ENCODE data around the gene OLA1.

The OLA1 gene

GRCh38 chr2:174180165-174180724 lies 68.1 kb downstream of the OLA1 start:
- no peak for DNase-seq (ENCODE audit: low read depth in 2 of 2)

GRCh38 chr2:174177316-174177890 lies 70.9 kb downstream of the OLA1 start:
- DNase-seq (ENCODE audit: low read depth in 2 of 2), result no peak

- no peak for DNase-seq (ENCODE audit: low read depth in 2 of 2)
Measured at GRCh38 chr2:174176898-174177297, 71.4 kb downstream of the OLA1 start.

- DNase-seq (ENCODE audit: low read depth in 2 of 2), result no peak
Measured at GRCh38 chr2:174174741-174175140, 73.6 kb downstream of the OLA1 start.

GRCh38 chr2:174172802-174173355 lies 75.5 kb downstream of the OLA1 start:
- DNase-seq (ENCODE audit: low read depth in 2 of 2), result no peak

- no peak for DNase-seq (ENCODE audit: low read depth in 2 of 2)
Measured at GRCh38 chr2:174171686-174172445, 76.5 kb downstream of the OLA1 start.

GRCh38 chr2:174169372-174169771 lies 79.0 kb downstream of the OLA1 start:
- no peak for DNase-seq (ENCODE audit: low read depth in 2 of 2)

GRCh38 chr2:174166261-174166660 lies 82.1 kb downstream of the OLA1 start:
- no peak for DNase-seq (ENCODE audit: low read depth in 2 of 2)

- no peak for DNase-seq (ENCODE audit: low read depth in 2 of 2)
Measured at GRCh38 chr2:174161490-174161889, 86.8 kb downstream of the OLA1 start.

- DNase-seq (ENCODE audit: low read depth in 2 of 2), result no peak
Measured at GRCh38 chr2:174158003-174158402, 90.3 kb downstream of the OLA1 start.

GRCh38 chr2:174157053-174157452 lies 91.3 kb downstream of the OLA1 start:
- no peak for DNase-seq (ENCODE audit: low read depth in 2 of 2)

GRCh38 chr2:174153757-174154680 lies 94.3 kb downstream of the OLA1 start:
- no peak for DNase-seq (ENCODE audit: low read depth in 2 of 2)

GRCh38 chr2:174149530-174149929 lies 98.8 kb downstream of the OLA1 start:
- no peak for DNase-seq (ENCODE audit: low read depth in 2 of 2)

- DNase-seq (ENCODE audit: low read depth in 2 of 2), result no peak
Measured at GRCh38 chr2:174148833-174149232, 99.5 kb downstream of the OLA1 start.

GRCh38 chr2:174145827-174146226 lies 102.5 kb downstream of the OLA1 start:
- no peak for DNase-seq (ENCODE audit: low read depth in 2 of 2)

GRCh38 chr2:174142290-174142689 lies 106.0 kb downstream of the OLA1 start:
- no peak for DNase-seq (ENCODE audit: low read depth in 2 of 2)

GRCh38 chr2:174138161-174138560 lies 110.2 kb downstream of the OLA1 start:
- DNase-seq (ENCODE audit: low read depth in 2 of 2), result no peak

GRCh38 chr2:174135981-174136380 lies 112.4 kb downstream of the OLA1 start:
- no peak for DNase-seq (ENCODE audit: low read depth in 2 of 2)

- no peak for DNase-seq (ENCODE audit: low read depth in 2 of 2)
Measured at GRCh38 chr2:174125090-174125489, 123.2 kb downstream of the OLA1 start.

GRCh38 chr2:174124181-174124580 lies 124.2 kb downstream of the OLA1 start:
- no peak for DNase-seq (ENCODE audit: low read depth in 2 of 2)

GRCh38 chr2:174122185-174122584 lies 126.1 kb downstream of the OLA1 start:
- peak; percentile 45 to 48 for DNase-seq (ENCODE audit: low read depth in 2 of 2)

- DNase-seq (ENCODE audit: low read depth in 2 of 2), result no peak
Measured at GRCh38 chr2:174121612-174122011, 126.7 kb downstream of the OLA1 start.

All from fibroblast of skin of left quadriceps (primary cell).